Activated CD4-positive, CD25-positive, alpha-beta regulatory T cell (primary cell): ENCODE data around the gene HGFAC.

ENCODE experiments used
- DNase-seq, 4 experiments: peaks; one replicate each; lab custom pipeline; 2025; lab: John Stamatoyannopoulos, UW

The HGFAC gene

GRCh38 chr4:3426465-3427133 is 15.2 kb upstream of the HGFAC start:
- no peak for DNase-seq

GRCh38 chr4:3427134-3427476 is 14.7 kb upstream of the HGFAC start:
- DNase-seq = no peak

DNA sequence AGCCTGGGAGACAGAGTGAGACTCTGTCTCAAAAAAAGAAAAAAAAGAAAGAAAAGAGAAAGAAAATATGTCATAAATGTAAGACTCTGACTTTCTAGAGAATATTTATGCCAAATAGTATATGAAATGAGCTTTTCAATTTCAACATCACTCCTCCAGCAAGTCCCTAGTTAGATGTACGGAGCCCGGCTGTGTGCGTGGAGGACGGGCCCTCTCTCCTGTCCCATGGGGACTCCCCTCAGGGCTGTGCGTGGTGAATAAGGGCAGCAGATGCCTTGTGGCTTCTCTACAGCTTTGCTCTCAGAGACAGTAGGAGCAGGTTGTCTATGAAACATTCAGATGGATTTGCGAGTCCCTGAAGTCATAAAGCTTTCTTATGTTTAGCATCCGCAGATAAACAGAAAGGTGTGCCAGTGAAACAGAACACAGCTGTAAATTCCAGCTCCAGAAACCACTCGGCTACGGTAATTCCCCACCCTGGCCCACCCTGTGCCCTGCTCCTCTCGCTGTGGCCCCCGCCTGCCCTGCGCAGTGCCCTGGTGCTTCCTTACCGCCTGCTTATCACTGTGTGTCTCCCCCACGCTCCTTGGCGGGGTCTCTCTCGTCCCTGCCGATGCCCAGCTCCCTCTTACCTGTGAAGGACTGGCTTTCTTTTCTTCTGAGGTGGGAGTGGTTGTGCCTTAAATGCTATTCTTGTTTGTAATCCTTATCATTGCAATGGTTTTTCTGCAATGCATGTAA is 13.9 kb upstream of the HGFAC start:
- no peak for DNase-seq

DNA sequence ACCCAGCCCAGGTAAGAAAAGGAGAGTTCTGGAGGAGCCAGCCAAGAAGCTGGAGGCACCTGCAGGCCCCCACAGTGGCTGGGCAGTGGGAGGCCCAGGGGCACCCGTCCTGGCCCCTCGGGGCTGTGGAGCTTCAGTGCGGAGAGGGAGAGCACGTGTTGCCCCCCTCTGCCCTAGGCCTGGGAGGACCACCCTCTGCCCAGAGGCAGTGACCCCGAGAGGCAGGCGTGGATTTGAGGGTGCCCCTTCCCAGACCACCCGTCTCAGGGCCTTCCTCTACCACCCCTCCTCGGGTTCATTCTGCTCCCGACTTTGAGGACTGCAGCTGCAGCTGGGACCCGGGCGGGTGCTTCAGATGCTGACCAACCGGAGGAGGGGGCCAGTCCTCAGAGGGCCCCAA is 12.1 kb upstream of the HGFAC start:
- DNase-seq = no peak

- no peak for DNase-seq
These were observed 11.2 kb upstream of the HGFAC start for GRCh38 chr4:3430524-3430923.

GRCh38 chr4:3431446-3431993 is 10.2 kb upstream of the HGFAC start:
- DNase-seq = no peak

DNA sequence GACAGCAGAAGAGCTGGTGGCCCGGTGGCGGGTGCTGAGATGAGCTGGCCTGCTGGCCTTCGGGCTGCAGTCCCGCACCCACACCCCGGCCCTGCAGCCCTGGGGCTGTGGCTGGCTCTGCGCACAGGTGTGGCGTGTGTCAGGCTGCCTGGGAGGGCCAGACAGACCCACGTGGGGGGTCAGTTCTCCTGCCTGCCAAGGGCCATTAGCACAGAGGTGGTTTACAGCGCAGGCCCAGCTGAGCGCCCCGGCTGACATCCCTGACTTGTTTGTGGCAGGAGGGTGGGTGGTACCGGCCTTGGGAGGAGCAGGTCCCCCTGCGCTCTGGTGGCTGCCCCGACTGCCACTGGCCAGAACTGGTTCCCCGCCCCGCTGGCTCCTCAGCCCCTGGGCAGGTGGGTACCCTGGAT is 9.4 kb upstream of the HGFAC start:
- no peak for DNase-seq

GRCh38 chr4:3433138-3433869 is 8.5 kb upstream of the HGFAC start:
- no peak for DNase-seq

GRCh38 chr4:3434881-3435685 is 6.7 kb upstream of the HGFAC start:
- no peak for DNase-seq

DNA sequence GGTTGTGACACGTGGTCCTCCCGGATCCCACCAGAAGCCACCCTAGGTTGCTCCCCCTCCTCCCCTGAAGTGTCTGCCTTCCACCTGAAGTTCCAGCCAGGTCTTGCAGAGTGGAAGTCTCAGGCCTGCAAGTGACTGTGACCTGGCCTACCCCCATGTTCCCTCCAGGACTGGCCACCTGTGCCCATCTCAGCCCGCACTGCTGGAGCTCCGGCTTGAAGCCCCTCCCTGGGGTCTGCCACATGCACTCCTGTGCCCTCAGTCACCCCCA is 6.1 kb upstream of the HGFAC start:
- no peak for DNase-seq

DNA sequence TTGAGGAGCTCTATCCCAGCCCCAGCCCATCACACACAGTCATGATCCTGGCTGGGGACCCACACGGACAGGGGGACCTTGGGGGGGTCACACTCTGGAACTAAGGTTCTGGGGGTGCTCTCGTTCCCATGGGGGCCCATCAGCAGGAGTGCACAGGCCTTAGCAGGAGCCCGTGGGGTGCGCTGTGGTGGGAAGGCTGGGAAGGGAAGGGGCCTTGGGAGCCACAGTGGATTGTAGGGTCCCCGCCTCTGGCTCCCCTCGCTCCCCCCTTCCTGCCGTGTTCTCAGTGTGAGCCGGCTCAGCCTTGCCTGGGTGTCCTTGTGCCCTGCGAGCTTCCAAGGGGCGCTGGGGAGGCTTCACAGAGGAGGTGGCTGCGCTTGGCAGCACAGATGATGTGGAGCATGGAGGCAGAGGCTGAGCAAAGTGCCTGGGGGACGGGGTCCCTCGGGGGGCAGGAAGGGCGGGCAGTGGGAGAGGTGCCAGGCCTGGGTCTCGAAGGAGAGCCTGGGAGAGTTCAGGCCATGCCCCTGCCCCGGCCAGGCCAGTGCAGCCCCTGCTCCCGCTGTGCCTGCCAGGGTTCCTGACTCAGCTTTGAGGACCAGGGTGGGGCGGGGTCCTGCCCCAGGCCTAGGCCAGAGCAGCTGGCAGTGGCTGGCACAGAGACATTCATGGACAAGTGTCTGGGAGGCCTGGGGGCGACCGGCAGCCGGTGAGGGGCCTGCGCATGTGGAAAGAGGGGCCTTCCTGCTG is 5.5 kb upstream of the HGFAC start:
- DNase-seq = no peak

DNA sequence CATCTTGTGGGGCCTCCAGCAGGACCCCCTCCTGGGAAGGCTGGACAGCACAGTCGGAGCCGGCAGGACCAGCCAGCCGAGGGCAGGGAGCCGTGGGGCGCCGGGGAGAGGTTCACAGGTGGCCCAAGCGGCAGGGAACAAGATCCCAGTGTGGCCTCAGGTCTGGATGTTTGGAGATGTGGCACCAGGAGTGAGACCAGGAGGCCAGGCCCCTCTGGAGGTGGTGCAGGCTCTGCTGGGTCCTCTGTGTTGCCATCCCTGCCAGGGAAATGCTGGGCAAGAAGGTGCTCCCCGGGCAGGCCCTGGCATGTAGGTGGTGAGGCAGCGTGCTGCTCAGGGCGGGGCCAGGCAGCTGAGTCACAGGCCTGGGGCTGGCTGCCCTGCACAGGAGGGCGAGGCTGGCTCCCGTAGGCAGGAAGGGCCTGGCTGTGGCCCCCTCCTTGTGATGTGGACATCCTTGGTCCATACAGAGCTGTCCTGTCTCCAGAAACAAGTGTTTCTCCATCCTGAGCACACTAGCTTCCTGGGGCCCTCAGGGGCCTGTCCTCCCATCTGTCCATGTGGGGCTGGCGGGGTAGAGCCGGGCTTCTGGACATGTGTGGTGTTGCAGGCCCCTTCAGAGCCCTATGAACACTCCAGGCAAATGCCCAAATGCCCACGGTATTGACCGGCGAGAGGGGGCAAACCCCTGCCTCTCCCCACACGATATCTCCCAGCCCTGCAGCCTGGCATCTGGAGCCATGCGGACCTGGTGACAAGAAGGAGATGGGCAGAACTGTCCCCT is 4.8 kb upstream of the HGFAC start:
- DNase-seq = no peak

GRCh38 chr4:3437582-3437936 is 4.2 kb upstream of the HGFAC start:
- no peak for DNase-seq

DNA sequence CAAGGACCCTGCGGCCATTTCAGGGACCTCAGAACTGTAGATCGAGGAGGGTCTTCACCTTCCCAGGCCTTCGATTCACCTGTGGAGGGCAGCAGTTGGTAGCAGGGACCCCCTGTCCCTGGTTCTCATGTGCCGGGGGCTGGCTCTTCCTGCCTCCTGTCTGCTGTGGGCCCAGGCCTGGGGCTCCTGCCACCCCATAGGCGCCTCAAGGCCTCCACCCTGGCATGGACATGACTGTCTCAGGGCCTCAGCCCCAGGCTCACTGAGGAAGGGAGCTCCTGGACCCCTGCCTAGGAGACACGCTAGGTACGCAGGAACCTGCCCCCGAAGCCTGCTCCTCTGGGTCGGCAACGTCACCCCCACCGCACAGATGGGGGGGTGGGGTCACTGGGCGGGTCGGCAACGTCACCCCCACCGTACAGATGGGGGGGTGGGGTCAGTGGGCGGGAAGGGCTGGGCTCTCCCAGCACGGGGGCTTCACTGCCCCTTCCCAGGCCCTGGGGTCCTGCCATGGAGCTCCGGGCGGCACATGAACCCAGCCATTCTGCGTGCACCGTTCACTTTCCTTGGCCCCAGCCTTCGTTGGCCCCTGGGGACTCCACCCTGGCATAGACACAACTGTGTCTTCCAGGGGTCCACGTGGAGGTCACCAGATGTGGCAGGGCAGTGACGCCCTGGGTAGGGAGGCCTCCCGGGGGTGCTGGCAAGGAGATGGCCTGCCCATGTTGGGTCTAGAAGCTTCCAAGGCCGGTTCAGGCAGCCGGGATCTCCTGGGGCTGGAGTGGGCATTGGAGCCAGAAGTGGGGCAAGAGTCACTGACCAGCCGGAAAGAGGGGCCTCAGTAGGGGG is 3.5 kb upstream of the HGFAC start:
- DNase-seq = no peak

GRCh38 chr4:3438847-3439180 is 3.0 kb upstream of the HGFAC start:
- DNase-seq = no peak

DNA sequence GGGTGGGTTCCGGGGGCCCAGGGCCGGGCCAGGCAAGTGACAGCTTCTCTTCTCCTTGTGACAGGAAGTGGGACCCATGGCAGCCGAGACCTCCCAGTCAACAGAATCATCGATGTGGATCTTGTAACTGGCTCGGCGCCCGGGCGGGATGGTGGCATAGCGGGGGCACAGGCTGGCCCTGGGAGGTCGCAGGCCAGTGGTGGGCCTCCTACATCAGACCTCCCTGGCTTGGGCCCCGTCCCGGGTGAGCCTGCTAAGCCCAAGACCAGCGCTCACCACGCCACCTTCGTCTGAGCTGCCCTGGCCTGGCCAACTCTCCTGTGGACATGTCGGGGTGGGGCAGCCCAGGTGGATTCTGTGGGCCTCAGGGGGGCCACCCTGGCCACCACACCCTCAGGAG is 2.4 kb upstream of the HGFAC start:
- DNase-seq = no peak

DNA sequence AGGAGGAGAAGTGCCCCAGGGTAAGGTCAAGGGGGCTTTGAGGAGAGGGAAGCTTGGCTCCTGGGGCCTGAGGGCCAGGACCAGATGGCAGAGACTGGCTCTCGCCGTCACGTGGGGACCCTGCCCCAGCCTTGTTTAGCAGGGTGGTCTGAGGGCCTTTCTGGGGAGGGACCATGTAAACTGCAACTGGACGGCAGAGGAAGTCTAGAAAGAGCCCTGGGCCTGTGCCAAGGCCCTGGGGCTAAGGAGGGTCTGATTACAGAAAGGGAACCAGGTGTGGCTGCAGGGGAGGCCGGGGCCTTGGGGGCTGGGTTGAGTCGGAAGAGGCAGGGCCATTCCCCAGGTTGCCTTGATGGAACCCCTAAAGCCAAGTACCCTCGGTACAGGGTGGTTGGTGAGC is 1.8 kb upstream of the HGFAC start:
- no peak for DNase-seq

DNA sequence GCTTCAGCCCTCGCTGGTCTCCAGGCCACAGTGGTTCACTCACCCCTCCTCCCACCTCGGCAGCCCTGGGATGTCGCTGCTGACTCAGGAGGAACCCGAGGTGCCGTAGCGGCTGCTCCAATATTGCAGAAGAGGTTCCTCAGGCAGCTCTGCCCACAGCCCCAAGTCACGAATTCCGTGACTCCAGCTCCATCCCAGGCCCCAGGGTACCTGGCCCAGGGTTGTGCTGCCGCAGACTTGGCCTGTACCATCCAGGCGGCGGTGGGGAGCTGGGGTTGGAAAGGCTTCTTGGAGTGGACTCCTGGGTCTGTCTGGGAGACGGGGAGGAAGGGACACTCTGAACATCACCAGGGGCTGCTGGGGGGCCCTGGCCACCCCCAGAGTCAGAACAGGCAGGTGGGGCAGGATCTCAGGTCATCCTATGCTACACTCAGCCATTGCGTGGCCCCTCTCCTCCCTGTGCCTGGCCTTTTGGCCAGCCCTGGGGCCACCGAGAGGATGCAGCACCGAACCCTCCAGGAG is 728 bp upstream of the HGFAC start:
- DNase-seq = no peak

DNA sequence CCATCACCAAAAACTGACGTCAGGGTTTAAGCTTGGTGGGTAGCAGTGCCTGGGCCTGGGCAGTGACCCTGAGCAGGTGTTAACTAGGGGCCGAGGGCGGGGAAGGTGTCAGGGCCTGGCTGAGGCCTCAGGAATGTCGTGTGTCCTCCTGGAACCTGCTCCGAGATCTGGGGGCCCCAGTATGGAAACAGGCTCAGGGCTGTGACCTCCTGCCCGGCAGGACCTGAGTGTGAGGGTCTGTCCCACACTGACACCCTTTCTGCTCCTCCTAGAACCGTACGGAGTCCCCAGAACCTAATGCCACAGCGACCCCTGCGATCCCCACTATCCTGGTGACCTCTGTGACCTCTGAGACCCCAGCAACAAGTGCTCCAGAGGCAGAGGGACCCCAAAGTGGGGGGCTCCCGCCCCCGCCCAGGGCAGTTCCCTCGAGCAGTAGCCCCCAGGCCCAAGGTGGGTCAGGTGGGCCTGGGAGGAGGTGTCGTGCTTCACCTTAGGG is 741 bp downstream of the HGFAC start:
- DNase-seq = no peak
